RWPE2 (cell line): Measurements from ENCODE around the gene DOCK11.

ENCODE experiments used
- ATAC-seq: fragments of 200-7000 bp; cut with Tn5 transposase; 3 replicates; pipeline ENCODE4 v1.9.1; 2021; ENCODE audit warnings: low read depth
- DNase-seq: peaks from one replicate; pipeline ENCODE4 v3.0.0-alpha.2; 2020; ENCODE audit warnings: low spot score
- H3K27ac ChIP-seq: fragments of 450-650 bp; 2 replicates; pipeline ENCODE4 v1.5.1; 2017; ENCODE audit warnings: mild to moderate bottlenecking; ENCODE audit not compliant: poor library complexity, severe bottlenecking
- H3K27me3 ChIP-seq: fragments of 250-450 bp; sonication (Bioruptor Pico); 2 replicates; pipeline ENCODE4 v1.5.1; 2021; ENCODE audit warnings: mild to moderate bottlenecking, moderate library complexity; ENCODE audit not compliant: insufficient read depth, poor library complexity, severe bottlenecking
- H3K36me3 ChIP-seq: fragments of 250-450 bp; sonication (Bioruptor Pico); 2 replicates; pipeline ENCODE4 v1.5.1; 2020; ENCODE audit warnings: low read depth, mild to moderate bottlenecking, moderate library complexity
- H3K4me1 ChIP-seq: fragments of 250-450 bp; sonication (Bioruptor Pico); 2 replicates; pipeline ENCODE4 v1.5.1; 2021; ENCODE audit warnings: mild to moderate bottlenecking, moderate library complexity; ENCODE audit not compliant: insufficient read depth, poor library complexity, severe bottlenecking
- H3K4me3 ChIP-seq: fragments of 250-450 bp; sonication (Bioruptor Pico); 2 replicates; pipeline ENCODE4 v1.5.1; 2021; ENCODE audit warnings: mild to moderate bottlenecking, moderate library complexity; ENCODE audit not compliant: severe bottlenecking
- H3K9me3 ChIP-seq: fragments of 250-450 bp; sonication (Bioruptor Pico); 2 replicates; pipeline ENCODE4 v1.5.1; 2021; ENCODE audit warnings: mild to moderate bottlenecking, moderate library complexity; ENCODE audit not compliant: severe bottlenecking
- TF ChIP-seq, protein P1 (sequence below): fragments of 450-650 bp; IDR thresholded peaks from one replicate; pipeline ENCODE4 v1.5.1; 2017; ENCODE audit warnings: mild to moderate bottlenecking, moderate library complexity; ENCODE audit not compliant: poor library complexity, severe bottlenecking

The DOCK11 gene

DNA sequence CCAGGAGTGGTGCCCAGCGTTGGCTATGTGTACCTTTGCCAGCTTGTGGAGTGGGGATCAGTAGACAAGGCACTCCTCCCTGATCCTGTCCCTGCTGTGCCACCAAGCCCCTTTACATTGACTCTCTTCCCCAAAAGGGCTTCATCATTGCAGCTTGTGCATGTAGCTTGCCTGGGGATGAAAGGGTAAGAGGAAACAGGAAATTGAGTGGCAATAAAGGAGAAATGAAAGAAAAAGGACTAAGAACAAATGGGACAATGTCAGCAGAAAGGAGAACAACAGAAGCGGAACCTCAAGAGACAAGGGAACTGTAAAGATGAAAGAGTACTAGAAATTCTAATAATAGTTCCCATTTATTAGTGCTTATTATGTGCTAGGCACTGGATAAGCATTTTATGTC, 223.1 kb downstream of the DOCK11 start:
- Histone ChIP-seq H3K4me1 (no peaks in the 10 kb centered on the region), H3K27me3 (no peaks in the 10 kb centered on the region), H3K36me3 (no peaks in the 10 kb centered on the region), H3K27ac (no peak overlapping the region), H3K9me3 (no peaks in the 10 kb centered on the region), H3K4me3 (no peak overlapping the region)
- DNase-seq: no peak
- TF ChIP-seq, protein P1, sequence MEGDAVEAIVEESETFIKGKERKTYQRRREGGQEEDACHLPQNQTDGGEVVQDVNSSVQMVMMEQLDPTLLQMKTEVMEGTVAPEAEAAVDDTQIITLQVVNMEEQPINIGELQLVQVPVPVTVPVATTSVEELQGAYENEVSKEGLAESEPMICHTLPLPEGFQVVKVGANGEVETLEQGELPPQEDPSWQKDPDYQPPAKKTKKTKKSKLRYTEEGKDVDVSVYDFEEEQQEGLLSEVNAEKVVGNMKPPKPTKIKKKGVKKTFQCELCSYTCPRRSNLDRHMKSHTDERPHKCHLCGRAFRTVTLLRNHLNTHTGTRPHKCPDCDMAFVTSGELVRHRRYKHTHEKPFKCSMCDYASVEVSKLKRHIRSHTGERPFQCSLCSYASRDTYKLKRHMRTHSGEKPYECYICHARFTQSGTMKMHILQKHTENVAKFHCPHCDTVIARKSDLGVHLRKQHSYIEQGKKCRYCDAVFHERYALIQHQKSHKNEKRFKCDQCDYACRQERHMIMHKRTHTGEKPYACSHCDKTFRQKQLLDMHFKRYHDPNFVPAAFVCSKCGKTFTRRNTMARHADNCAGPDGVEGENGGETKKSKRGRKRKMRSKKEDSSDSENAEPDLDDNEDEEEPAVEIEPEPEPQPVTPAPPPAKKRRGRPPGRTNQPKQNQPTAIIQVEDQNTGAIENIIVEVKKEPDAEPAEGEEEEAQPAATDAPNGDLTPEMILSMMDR: no peak
- no peak for ATAC-seq

DNA sequence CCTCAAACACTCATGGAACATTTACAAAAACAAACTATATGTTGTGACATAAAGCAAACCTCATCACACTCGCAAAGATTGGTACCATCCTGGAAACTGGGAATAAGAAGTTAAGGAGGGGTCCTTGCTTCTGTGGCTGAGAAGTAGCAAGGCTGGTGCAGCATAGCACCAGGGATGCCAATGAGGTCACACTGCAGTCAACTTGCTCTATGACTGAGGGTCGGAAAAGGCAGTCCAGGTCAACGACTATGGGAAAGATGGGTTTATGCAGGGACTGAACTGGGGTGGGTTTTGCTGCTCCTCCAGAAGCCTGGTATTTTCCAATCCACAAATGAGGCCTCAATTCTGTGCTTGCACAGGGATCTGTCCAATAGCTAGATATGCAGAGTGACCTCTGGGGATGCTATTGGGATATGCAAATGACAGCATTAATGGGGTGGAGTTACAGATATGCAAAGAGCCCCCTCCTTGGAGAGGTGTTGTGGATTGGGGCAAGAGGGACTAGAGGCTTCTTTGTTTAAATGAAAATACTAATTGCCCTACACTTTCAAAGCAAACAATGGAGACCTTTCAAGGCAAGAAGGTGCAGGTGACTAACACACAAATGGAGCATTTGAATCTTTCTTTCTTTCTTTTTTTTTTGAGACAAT, 224.6 kb downstream of the DOCK11 start:
- ATAC-seq (no peak), DNase-seq (no peak)
- Histone ChIP-seq H3K27me3 (no peaks in the 10 kb centered on the region), H3K4me1 (no peaks in the 10 kb centered on the region), H3K36me3 (no peaks in the 10 kb centered on the region), H3K9me3 (no peaks in the 10 kb centered on the region), H3K4me3 (no peak overlapping the region), H3K27ac (no peak overlapping the region)
- TF ChIP-seq, protein P1: no peak

DNA sequence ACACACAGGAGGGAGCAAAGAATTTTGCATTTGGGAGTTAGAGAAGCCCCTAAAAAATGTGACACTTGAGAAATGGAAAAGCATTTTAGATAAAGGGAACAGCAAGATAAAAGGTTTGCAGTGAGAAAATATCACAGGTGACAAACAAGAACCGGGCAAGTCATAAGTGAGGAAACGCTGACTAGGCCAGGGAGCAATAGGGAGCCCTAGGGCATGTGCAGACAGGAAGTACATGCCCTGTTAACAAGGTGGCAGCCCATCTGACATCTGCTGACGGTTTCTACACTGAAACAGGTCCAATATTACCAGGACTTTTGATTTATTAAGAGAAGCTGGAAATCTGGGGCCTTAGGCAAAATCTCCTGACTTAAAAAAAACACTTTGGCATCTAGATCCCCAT, 227.8 kb downstream of the DOCK11 start:
- no peaks in the 10 kb centered on the region for H3K4me1 ChIP-seq
- no peaks in the 10 kb centered on the region for H3K36me3 ChIP-seq
- DNase-seq: no peak
- H3K27ac ChIP-seq: no peak overlapping the region
- no peak for ATAC-seq
- no peaks in the 10 kb centered on the region for H3K9me3 ChIP-seq
- no peak overlapping the region for H3K4me3 ChIP-seq
- no peaks in the 10 kb centered on the region for H3K27me3 ChIP-seq
- TF ChIP-seq, protein P1: no peak

DNA sequence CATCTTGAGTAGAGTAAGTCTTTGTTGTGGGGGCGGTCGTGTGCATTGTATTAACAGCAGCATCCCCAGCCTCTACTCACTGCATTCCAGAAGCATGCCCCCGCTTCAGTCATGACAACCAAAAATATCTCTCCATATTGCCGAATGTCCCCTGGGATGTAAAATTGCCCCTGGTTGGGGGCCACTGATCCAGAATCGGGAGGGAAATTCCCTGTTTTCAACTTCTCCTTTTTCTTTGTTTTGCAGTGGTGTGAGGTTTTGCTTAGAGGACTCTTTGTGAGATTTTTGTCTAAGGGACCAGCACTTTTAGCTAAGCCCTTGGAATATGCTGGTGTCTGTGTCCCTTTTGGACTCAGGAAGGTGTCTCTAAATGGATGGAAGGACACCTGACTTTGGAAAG, 228.8 kb downstream of the DOCK11 start:
- Histone ChIP-seq H3K4me1 (no peaks in the 10 kb centered on the region), H3K36me3 (no peaks in the 10 kb centered on the region), H3K4me3 (no peak overlapping the region), H3K9me3 (no peaks in the 10 kb centered on the region), H3K27ac (no peak overlapping the region), H3K27me3 (no peaks in the 10 kb centered on the region)
- no peak for DNase-seq
- ATAC-seq: no peak
- TF ChIP-seq, protein P1: no peak

DNA sequence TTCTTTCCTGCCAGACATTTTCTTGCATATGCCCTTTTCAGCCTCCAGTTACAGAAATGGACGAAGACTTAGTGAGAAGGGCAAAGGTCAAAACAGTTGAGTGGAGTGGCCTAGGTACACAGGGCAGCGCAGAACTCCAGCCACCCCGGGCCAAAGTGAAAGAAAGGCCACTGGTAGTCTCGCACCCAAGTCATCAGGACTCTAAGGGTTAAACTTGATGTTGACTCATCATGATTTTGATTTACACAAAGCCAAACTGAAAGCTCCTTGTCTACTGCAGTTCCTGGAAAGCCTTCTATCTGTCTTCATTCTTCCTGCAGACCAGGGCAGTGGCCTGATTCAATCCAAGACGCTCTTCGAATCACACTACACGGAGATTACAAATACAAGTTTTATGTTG, 229.2 kb downstream of the DOCK11 start:
- Histone ChIP-seq H3K27ac (no peak overlapping the region), H3K4me3 (no peak overlapping the region), H3K36me3 (no peaks in the 10 kb centered on the region), H3K4me1 (no peaks in the 10 kb centered on the region), H3K9me3 (no peaks in the 10 kb centered on the region), H3K27me3 (no peaks in the 10 kb centered on the region)
- TF ChIP-seq, protein P1: no peak
- ATAC-seq (no peak), DNase-seq (no peak)
